Measurements from ENCODE around the gene GP9. TPM values are rescaled to one million over a fixed set of nuclear protein-coding genes. Genes with fewer than 3 reads are reported as not detected.

GP9 gene
- total RNA-seq, 2 experiments from 2014 or later = not detected

- intact Hi-C loops (cut with micrococcal nuclease; ENCODE audit: unreplicated experiment) = no loop called here
- POLR2A ChIA-PET = interaction anchor here (1.1 kb wide), 1 partner anchor 12 kb away, joined by 4 read pairs; no protein-coding TSS in a partner anchor
- H3K4me2 ChIP-seq (ENCODE audit: low read length) = no peak overlapping the region
Observed at GRCh38 chr3:129038121-129038855, 22.3 kb upstream of the GP9 start.

GRCh38 chr3:129039271-129040038, 21.1 kb upstream of the GP9 start:
- intact Hi-C loops (cut with micrococcal nuclease; ENCODE audit: unreplicated experiment) = no loop called here
- no TSS peak for BruUV-seq (replicated peaks)
- no peak overlapping the region for H2AFZ ChIP-seq (ENCODE audit: low read length)
- H3K4me1 ChIP-seq (ENCODE audit: insufficient read depth, low read length, poor library complexity, severe bottlenecking) = no peaks in the 10 kb centered on the region
- no peak for TF ChIP-seq CTCF (conservative IDR thresholded peaks at IDR 0.05; ENCODE audit: low read length)
- no peak for TF ChIP-seq EZH2phosphoT487 (IDR thresholded peaks at IDR 0.05; ENCODE audit: borderline replicate concordance, low read depth, low read length)
- POLR2A ChIA-PET = no interaction called here
- no peaks in the 10 kb centered on the region for H4K20me1 ChIP-seq (ENCODE audit: insufficient read depth, low read length)
- no peak overlapping the region for H3K4me2 ChIP-seq (ENCODE audit: low read length)
- no peaks in the 10 kb centered on the region for H3K36me3 ChIP-seq (ENCODE audit: insufficient read depth, low read length)
- no peak overlapping the region for H3K4me3 ChIP-seq (ENCODE audit: low read depth, low read length, poor library complexity, severe bottlenecking)
- CTCF ChIA-PET (ENCODE audit: unreplicated experiment) = no interaction called here
- H3K27ac ChIP-seq (ENCODE audit: low read depth, low read length, poor library complexity, severe bottlenecking) = no peak overlapping the region
- DNase-seq (ENCODE audit: low spot score) = no peak
- no peaks in the 10 kb centered on the region for H3K9me3 ChIP-seq (ENCODE audit: low read length)
- H3K79me2 ChIP-seq (ENCODE audit: insufficient read depth, low read depth, low read length) = no peaks in the 10 kb centered on the region
- H3K9me2 ChIP-seq (ENCODE audit: insufficient read depth, low read length) = no peaks in the 10 kb centered on the region

More at GRCh38 chr3:129038121-129038855, 22.3 kb upstream of the GP9 start:
- Histone ChIP-seq H3K4me1 (ENCODE audit: insufficient read depth, low read length, poor library complexity, severe bottlenecking) (no peaks in the 10 kb centered on the region), H3K79me2 (ENCODE audit: insufficient read depth, low read depth, low read length) (no peaks in the 10 kb centered on the region), H2AFZ (ENCODE audit: low read length) (no peak overlapping the region), H3K27ac (ENCODE audit: low read depth, low read length, poor library complexity, severe bottlenecking) (no peak overlapping the region), H3K4me3 (ENCODE audit: low read depth, low read length, poor library complexity, severe bottlenecking) (no peak overlapping the region), H3K9me2 (ENCODE audit: insufficient read depth, low read length) (no peaks in the 10 kb centered on the region), H3K9me3 (ENCODE audit: low read length) (no peaks in the 10 kb centered on the region), H4K20me1 (ENCODE audit: insufficient read depth, low read length) (no peaks in the 10 kb centered on the region), H3K36me3 (ENCODE audit: insufficient read depth, low read length) (no peaks in the 10 kb centered on the region)
- BruUV-seq (replicated peaks) = no TSS peak
- TF ChIP-seq EZH2phosphoT487 (IDR thresholded peaks at IDR 0.05; ENCODE audit: borderline replicate concordance, low read depth, low read length) = no peak
- TF ChIP-seq CTCF (conservative IDR thresholded peaks at IDR 0.05; ENCODE audit: low read length) = no peak
- CTCF ChIA-PET (ENCODE audit: unreplicated experiment) = no interaction called here
- no peak for DNase-seq (ENCODE audit: low spot score)

- BruUV-seq (replicated peaks) = no TSS peak
- DNase-seq (ENCODE audit: low spot score) = no peak
- no peak overlapping the region for H3K4me3 ChIP-seq (ENCODE audit: low read depth, low read length, poor library complexity, severe bottlenecking)
- POLR2A ChIA-PET = no interaction called here
- no peaks in the 10 kb centered on the region for H3K36me3 ChIP-seq (ENCODE audit: insufficient read depth, low read length)
- H3K79me2 ChIP-seq (ENCODE audit: insufficient read depth, low read depth, low read length) = no peaks in the 10 kb centered on the region
- H3K27ac ChIP-seq (ENCODE audit: low read depth, low read length, poor library complexity, severe bottlenecking) = no peak overlapping the region
- intact Hi-C loops (cut with micrococcal nuclease; ENCODE audit: unreplicated experiment) = no loop called here
- no peaks in the 10 kb centered on the region for H3K9me2 ChIP-seq (ENCODE audit: insufficient read depth, low read length)
- H2AFZ ChIP-seq (ENCODE audit: low read length) = no peak overlapping the region
- TF ChIP-seq CTCF (conservative IDR thresholded peaks at IDR 0.05; ENCODE audit: low read length) (no peak), EZH2phosphoT487 (IDR thresholded peaks at IDR 0.05; ENCODE audit: borderline replicate concordance, low read depth, low read length) (no peak)
- CTCF ChIA-PET (ENCODE audit: unreplicated experiment) = no interaction called here
- H4K20me1 ChIP-seq (ENCODE audit: insufficient read depth, low read length) = no peaks in the 10 kb centered on the region
- no peaks in the 10 kb centered on the region for H3K9me3 ChIP-seq (ENCODE audit: low read length)
- no peak overlapping the region for H3K4me2 ChIP-seq (ENCODE audit: low read length)
- H3K4me1 ChIP-seq (ENCODE audit: insufficient read depth, low read length, poor library complexity, severe bottlenecking) = no peaks in the 10 kb centered on the region
Observed at GRCh38 chr3:129040039-129040336, 20.6 kb upstream of the GP9 start.
